ENCODE measurements around the gene MUC3A. TPM values are rescaled to one million over a fixed set of nuclear protein-coding genes. Genes with fewer than 3 reads are reported as not detected.

Gene MUC3A
- total and polyA plus RNA-seq, 10 of the 15 experiments (the other 5 are each of a cell fraction or from before 2014, with no cell fraction given) = 0.07 to 0.10 TPM; not detected in 8

- ChIA-PET SMC1A (ENCODE audit: uncharacterized antibody, unreplicated experiment) (interaction anchor here (0.6 to 0.8 kb wide), 2 partner anchors 46 to 1940 kb away, joined by 4 to 6 read pairs; no protein-coding TSS in a partner anchor), CTCF (interaction anchor here (0.6 kb wide), 2 partner anchors 114 to 177 kb away, joined by 3 read pairs; no protein-coding TSS in a partner anchor), POLR2A (no interaction called here), RAD21 (ENCODE audit: unreplicated experiment) (no interaction called here)
- Histone ChIP-seq H3K4me1 (ENCODE audit: control insufficient read depth, insufficient read depth, low read length) (0 out of 2 replicates have a peak, but pooled peaks cover 3% of the 10 kb centered on the region), H3K36me3 (ENCODE audit: control insufficient read depth in 2 of 2, insufficient read depth in 2 of 2, low read length in 1 of 2) (no peaks in the 10 kb centered on the region), H4K20me1 (ENCODE audit: control insufficient read depth, insufficient read depth) (no peaks in the 10 kb centered on the region), H3K79me2 (ENCODE audit: control insufficient read depth, insufficient read depth, low read length) (no peaks in the 10 kb centered on the region), H3K4me2 (ENCODE audit: control insufficient read depth, insufficient read depth) (no peak overlapping the region), H3K27ac (ENCODE audit: control insufficient read depth, insufficient read depth) (no peak overlapping the region), H3K9me3 (replicated peaks; ENCODE audit: control insufficient read depth, insufficient read depth, low read length) (no peaks in the 10 kb centered on the region; the same call in 2 of the 3 replicates), H3K27me3 (replicated peaks in 1 of 2; ENCODE audit: control insufficient read depth in 2 of 2, insufficient read depth in 2 of 2, low read length in 1 of 2) (peaks cover 1 to 2% of the 10 kb centered on the region in 2 experiments; a peak in 2 of 4 replicates), H3K9ac (ENCODE audit: control insufficient read depth, insufficient read depth, low read length) (no peak overlapping the region), H3K4me3 (no peak overlapping the region), H2AFZ (ENCODE audit: control insufficient read depth, low read depth, low read length) (no peak overlapping the region)
- FAIRE-seq (no peak), ATAC-seq (peak; percentile 75), DNase-seq (ENCODE audit: low read depth, low spot score) (no peak)
- TF ChIP-seq SMAD5 (IDR thresholded peaks at IDR 0.05; ENCODE audit: low read depth) (no peak), SPI1 (IDR thresholded peaks at IDR 0.05; ENCODE audit: borderline replicate concordance, insufficient read depth, low read depth, low read length) (peak; percentile 69; the same call in 1 of the 2 replicates)
- WGBS (ENCODE audit: insufficient coverage, insufficient replicate concordance, low lambda C conversion rate, missing lambda C conversion rate) = 61% methylated on average over 10 of the region's 11 CpGs
- BruUV-seq (replicated peaks) = no TSS peak
- in situ Hi-C loops (cut with MboI) (no loop called here), intact Hi-C loops (cut with micrococcal nuclease; ENCODE audit: unreplicated experiment) (no loop called here)
These were observed 2.5 kb upstream of the MUC3A start for GRCh38 chr7:100946766-100947365.

GRCh38 chr7:100947792-100948191 is 1.5 kb upstream of the MUC3A start:
- in situ Hi-C loops (cut with MboI) = no loop called here
- intact Hi-C loops (cut with micrococcal nuclease; ENCODE audit: unreplicated experiment) = no loop called here
- no peak for FAIRE-seq

More at GRCh38 chr7:100947792-100948191, 1.5 kb upstream of the MUC3A start:
- DNase-seq (ENCODE audit: low read depth, low spot score) = no peak
- Histone ChIP-seq H3K4me3 (no peak overlapping the region), H3K9ac (ENCODE audit: control insufficient read depth, insufficient read depth, low read length) (no peak overlapping the region), H3K4me2 (ENCODE audit: control insufficient read depth, insufficient read depth) (no peak overlapping the region), H3K79me2 (ENCODE audit: control insufficient read depth, insufficient read depth, low read length) (no peaks in the 10 kb centered on the region), H3K27ac (ENCODE audit: control insufficient read depth, insufficient read depth) (no peak overlapping the region), H3K4me1 (ENCODE audit: control insufficient read depth, insufficient read depth, low read length) (0 out of 2 replicates have a peak, but pooled peaks cover 3% of the 10 kb centered on the region), H3K9me3 (replicated peaks; ENCODE audit: control insufficient read depth, insufficient read depth, low read length) (no peaks in the 10 kb centered on the region; the same call in 2 of the 3 replicates), H3K27me3 (replicated peaks in 1 of 2; ENCODE audit: control insufficient read depth in 2 of 2, insufficient read depth in 2 of 2, low read length in 1 of 2) (peaks cover 1 to 2% of the 10 kb centered on the region in 2 experiments; a peak in 2 of 4 replicates), H4K20me1 (ENCODE audit: control insufficient read depth, insufficient read depth) (no peaks in the 10 kb centered on the region), H2AFZ (ENCODE audit: control insufficient read depth, low read depth, low read length) (no peak overlapping the region), H3K36me3 (ENCODE audit: control insufficient read depth in 2 of 2, insufficient read depth in 2 of 2, low read length in 1 of 2) (no peaks in the 10 kb centered on the region)
- BruUV-seq (replicated peaks) = no TSS peak
- CTCF ChIA-PET = no interaction called here
- WGBS (ENCODE audit: insufficient coverage, insufficient replicate concordance, low lambda C conversion rate, missing lambda C conversion rate) = 45% methylated on average over 5 of the region's 5 CpGs
- POLR2A ChIA-PET = no interaction called here
- ATAC-seq = no peak
- RAD21 ChIA-PET (ENCODE audit: unreplicated experiment) = no interaction called here
- SMC1A ChIA-PET (ENCODE audit: uncharacterized antibody, unreplicated experiment) = no interaction called here
- TF ChIP-seq SPI1 (IDR thresholded peaks at IDR 0.05; ENCODE audit: borderline replicate concordance, insufficient read depth, low read depth, low read length) = no peak
- no peak for TF ChIP-seq BCL11A (IDR thresholded peaks at IDR 0.05; ENCODE audit: low read depth, low read length)
- no peak for TF ChIP-seq ESRRA (IDR thresholded peaks at IDR 0.05; ENCODE audit: low read length)
- TF ChIP-seq FOS (IDR thresholded peaks at IDR 0.05; ENCODE audit: borderline replicate concordance, extremely low read depth, insufficient read length) = no peak
- TF ChIP-seq BMI1 (IDR thresholded peaks at IDR 0.05; ENCODE audit: borderline replicate concordance) = no peak
- TF ChIP-seq IKZF2 (IDR thresholded peaks at IDR 0.05) = no peak
- TF ChIP-seq RB1 (IDR thresholded peaks at IDR 0.05; ENCODE audit: borderline replicate concordance) = no peak
- no peak for TF ChIP-seq CBFB (IDR thresholded peaks at IDR 0.05; ENCODE audit: low read depth)
- TF ChIP-seq HDAC6 (IDR thresholded peaks at IDR 0.05; ENCODE audit: unreplicated experiment) = no peak
- no peak for TF ChIP-seq BCL3 (IDR thresholded peaks at IDR 0.05; ENCODE audit: borderline replicate concordance, insufficient read depth, low read depth, low read length, poor library complexity, severe bottlenecking)
